ENCODE results near the gene POMT1.

POMT1 gene

DNA sequence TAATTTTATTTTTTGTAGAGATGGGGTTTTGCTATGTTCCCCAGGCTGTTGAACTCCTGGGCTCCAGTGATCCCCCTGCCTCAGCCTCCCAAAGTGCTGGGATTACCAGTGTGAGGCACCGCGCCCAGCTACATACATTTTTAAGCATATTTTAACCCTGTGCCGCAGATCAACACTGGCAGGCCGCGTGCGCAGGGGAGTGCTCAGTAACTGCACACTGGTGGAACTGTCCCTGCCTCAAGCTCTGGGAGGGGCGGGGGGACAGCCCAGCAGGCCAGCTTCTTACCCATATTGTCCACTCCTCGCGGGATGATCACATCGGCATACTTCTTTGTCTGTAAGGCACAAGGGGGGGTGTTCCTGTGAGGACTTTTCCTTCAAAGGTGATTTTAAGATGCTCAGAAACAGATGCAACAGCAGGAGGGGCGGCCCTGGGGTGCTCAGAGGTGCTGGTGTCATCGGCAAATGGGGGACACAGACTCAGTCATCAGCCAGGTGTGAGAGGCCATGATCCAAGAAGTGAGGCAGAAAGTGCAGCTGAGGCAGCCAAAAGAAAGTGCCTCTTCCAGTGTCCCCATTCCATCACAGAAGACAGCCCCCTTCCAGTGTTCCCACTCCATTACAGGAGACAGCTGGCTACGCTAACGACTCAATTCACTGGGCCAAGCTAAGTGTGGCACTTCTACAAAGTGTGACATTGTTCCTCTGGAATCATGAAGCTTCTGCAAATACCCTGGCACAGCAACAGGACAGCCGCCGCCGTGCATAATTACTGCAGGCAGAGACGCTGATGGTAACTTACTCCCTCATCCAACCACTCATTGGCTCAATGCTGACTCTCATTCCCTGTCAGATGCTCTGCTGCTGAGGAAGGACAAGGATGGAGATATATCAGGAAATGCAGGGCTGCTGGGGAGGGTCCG lies 23.2 kb downstream of the POMT1 start:
- no peaks in the 10 kb centered on the region for H3F3A ChIP-seq (ENCODE audit: insufficient read depth, low read length)
- H3K4me3 ChIP-seq (ENCODE audit: low read depth, low read length, poor library complexity, severe bottlenecking): no peak overlapping the region
- TF ChIP-seq EZH2 (IDR thresholded peaks at IDR 0.05; ENCODE audit: borderline replicate concordance, low read length) (no peak), CTCF (IDR thresholded peaks at IDR 0.05; ENCODE audit: low read length) (no peak)
- no peaks in the 10 kb centered on the region for H3K79me2 ChIP-seq (ENCODE audit: insufficient read depth, low read length)
- no peaks in the 10 kb centered on the region for H4K20me1 ChIP-seq (ENCODE audit: insufficient read depth, low read length)
- H3K27me3 ChIP-seq (ENCODE audit: insufficient read depth, low read length): no peaks in the 10 kb centered on the region
- H3K9me2 ChIP-seq (ENCODE audit: low read depth, low read length): no peaks in the 10 kb centered on the region
- no peaks in the 10 kb centered on the region for H3K9me3 ChIP-seq (ENCODE audit: low read length)
- peaks cover 9% of the 10 kb centered on the region for H3K4me1 ChIP-seq (ENCODE audit: insufficient read depth, low read length, severe bottlenecking)
- no peak overlapping the region for H3K4me2 ChIP-seq (ENCODE audit: low read length)
- H3K27ac ChIP-seq (ENCODE audit: low read depth, low read length, poor library complexity, severe bottlenecking): no peak overlapping the region
- no peak overlapping the region for H2AFZ ChIP-seq (ENCODE audit: low read length)
- H3K36me3 ChIP-seq (ENCODE audit: insufficient read depth, low read length): peaks cover 75% of the 10 kb centered on the region; the same call in 1 of the 2 replicates
- H3K9ac ChIP-seq (ENCODE audit: low read length): no peak overlapping the region

DNA sequence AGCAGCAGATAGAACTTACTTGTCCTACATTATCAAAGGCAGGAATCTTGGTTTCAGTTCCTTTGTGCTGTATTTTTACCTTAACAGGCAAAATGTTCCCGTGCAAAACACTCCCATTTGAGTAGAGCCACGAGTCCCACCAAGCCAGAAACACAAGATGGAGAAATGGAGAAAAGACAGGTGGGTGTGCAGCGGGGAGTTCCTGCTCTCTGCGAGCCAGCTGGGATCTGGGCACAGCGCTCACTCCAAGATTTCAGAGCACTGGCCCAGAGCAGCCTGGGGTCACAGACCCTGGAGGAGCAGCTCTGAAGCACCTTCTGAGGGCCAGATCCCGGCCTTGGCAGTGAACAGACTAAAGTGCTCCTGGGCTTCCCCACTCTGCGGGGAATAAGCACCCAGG lies 25.5 kb downstream of the POMT1 start:
- Histone ChIP-seq H3F3A (ENCODE audit: insufficient read depth, low read length) (no peaks in the 10 kb centered on the region), H3K36me3 (ENCODE audit: insufficient read depth, low read length) (peaks cover 63% of the 10 kb centered on the region; the same call in 1 of the 2 replicates), H3K27ac (ENCODE audit: low read depth, low read length, poor library complexity, severe bottlenecking) (no peak overlapping the region), H3K27me3 (ENCODE audit: insufficient read depth, low read length) (no peaks in the 10 kb centered on the region), H3K4me2 (ENCODE audit: low read length) (no peak overlapping the region), H3K9ac (ENCODE audit: low read length) (no peak overlapping the region), H2AFZ (ENCODE audit: low read length) (no peak overlapping the region), H3K9me3 (ENCODE audit: low read length) (no peaks in the 10 kb centered on the region), H4K20me1 (ENCODE audit: insufficient read depth, low read length) (no peaks in the 10 kb centered on the region), H3K79me2 (ENCODE audit: insufficient read depth, low read length) (no peaks in the 10 kb centered on the region), H3K9me2 (ENCODE audit: low read depth, low read length) (no peaks in the 10 kb centered on the region), H3K4me3 (ENCODE audit: low read depth, low read length, poor library complexity, severe bottlenecking) (no peak overlapping the region), H3K4me1 (ENCODE audit: insufficient read depth, low read length, severe bottlenecking) (peaks cover 14% of the 10 kb centered on the region)
- no peak for TF ChIP-seq EZH2 (IDR thresholded peaks at IDR 0.05; ENCODE audit: borderline replicate concordance, low read length)
- TF ChIP-seq CTCF (IDR thresholded peaks at IDR 0.05; ENCODE audit: low read length): no peak

- Histone ChIP-seq H3K27me3 (ENCODE audit: insufficient read depth, low read length) (no peaks in the 10 kb centered on the region), H3K4me2 (ENCODE audit: low read length) (no peak overlapping the region), H3K4me3 (ENCODE audit: low read depth, low read length, poor library complexity, severe bottlenecking) (no peak overlapping the region), H3K27ac (ENCODE audit: low read depth, low read length, poor library complexity, severe bottlenecking) (no peak overlapping the region), H3K9ac (ENCODE audit: low read length) (no peak overlapping the region), H3K36me3 (ENCODE audit: insufficient read depth, low read length) (peaks cover 55% of the 10 kb centered on the region; the same call in 1 of the 2 replicates), H4K20me1 (ENCODE audit: insufficient read depth, low read length) (no peaks in the 10 kb centered on the region), H3K9me2 (ENCODE audit: low read depth, low read length) (no peaks in the 10 kb centered on the region), H3F3A (ENCODE audit: insufficient read depth, low read length) (no peaks in the 10 kb centered on the region), H3K4me1 (ENCODE audit: insufficient read depth, low read length, severe bottlenecking) (peaks cover 14% of the 10 kb centered on the region), H2AFZ (ENCODE audit: low read length) (no peak overlapping the region), H3K9me3 (ENCODE audit: low read length) (no peaks in the 10 kb centered on the region), H3K79me2 (ENCODE audit: insufficient read depth, low read length) (no peaks in the 10 kb centered on the region)
- TF ChIP-seq EZH2 (IDR thresholded peaks at IDR 0.05; ENCODE audit: borderline replicate concordance, low read length) (no peak), CTCF (IDR thresholded peaks at IDR 0.05; ENCODE audit: low read length) (no peak)
Measured at GRCh38 chr9:131528886-131529505, 26.3 kb downstream of the POMT1 start.

Measured in OCI-LY1 (cell line).